Uterus (tissue), 4 donors: ENCODE data around the gene UBE2O. TPM values are rescaled to one million over a fixed set of nuclear protein-coding genes. Genes with fewer than 3 reads are reported as not detected.

ENCODE experiments used
- DNase-seq, 2 donors: peaks; one replicate each; pipeline ENCODE4 v3.0.0-alpha.2; 2019 to 2020
- H3K27ac ChIP-seq, 2 donors: fragments of 200-600 bp; sonication (generic); 1 replicate in 1 of 2; 2 replicates in 1 of 2; pipeline ENCODE4 v1.5.1; 2016 to 2018
- H3K27me3 ChIP-seq, 2 donors: fragments of 200-600 bp; sonication (generic); one replicate each; pipeline ENCODE4 v1.5.1; 2018 to 2019; ENCODE audit warnings: control low read depth in 1 of 2
- H3K36me3 ChIP-seq, 2 donors: fragments of 200-600 bp; sonication (generic); one replicate each; pipeline ENCODE4 v1.5.1; 2019; ENCODE audit warnings: control low read depth in 1 of 2
- H3K4me1 ChIP-seq, 2 donors: fragments of 200-600 bp; sonication (generic); one replicate each; pipeline ENCODE4 v1.5.1; 2018 to 2019; ENCODE audit warnings: control low read depth in 1 of 2
- H3K4me3 ChIP-seq, 2 donors: fragments of 200-600 bp; sonication (generic); 1 replicate in 1 of 2; 2 replicates in 1 of 2; pipeline ENCODE4 v1.5.1; 2018 to 2019; ENCODE audit warnings: mild to moderate bottlenecking in 1 of 2
- H3K9me3 ChIP-seq, 2 donors: fragments of 200-600 bp; sonication (generic); one replicate each; pipeline ENCODE4 v1.5.1; 2019; ENCODE audit warnings: control low read depth in 1 of 2
- CTCF ChIP-seq, 4 experiments: fragments of 200-600 bp in 2 of 4; fragments of 450-650 bp in 2 of 4; sonication (generic) in 2 of 4; IDR thresholded peaks; one replicate each; pipeline ENCODE4 v1.5.1; 2016 to 2019; ENCODE audit warnings: antibody characterized with exemption in 4 of 4, mild to moderate bottlenecking in 2 of 4, moderate library complexity in 1 of 4
- POLR2A ChIP-seq, 2 donors: fragments of 450-650 bp; IDR thresholded peaks; one replicate each; pipeline ENCODE4 v1.6.1; 2016; ENCODE audit warnings: antibody characterized with exemption in 2 of 2, mild to moderate bottlenecking in 1 of 2, moderate library complexity in 1 of 2
- intact Hi-C: fragments of 100-400 bp; cut with DNase I; formaldehyde crosslinking; loops from one replicate; pipeline ENCODE4 v1.15.1; 2023; ENCODE audit warnings: low total_unique reads
- total RNA-seq, 4 donors: library from RNA; depleted of rRNA in 3 of 4; stranded (reverse); fragments of >200 nt in 3 of 4; gene quantifications; one replicate each; pipeline versions ENCODE4 v1.1.0 to v1.2.4, GENCODE V29; 2014 to 2023
- donor health status: DM: yes; HTN: yes; CAD: no.

Gene UBE2O
- total RNA-seq, 4 donors from 2014 or later, result 5.0 to 31.5 (median 17.9) TPM

GRCh38 chr17:76491271-76492122 lies 38.5 kb upstream of the UBE2O start:
- TF ChIP-seq POLR2A (IDR thresholded peaks at IDR 0.05) (no peak), CTCF (IDR thresholded peaks at IDR 0.05) (no peak)
- H3K9me3 ChIP-seq, result no peaks in the 10 kb centered on the region
- H3K4me3 ChIP-seq, result no peak overlapping the region
- peak overlapping the region in 1 of 2 donors; percentile 4 for H3K27ac ChIP-seq
- no peaks in the 10 kb centered on the region for H3K4me1 ChIP-seq
- intact Hi-C loops, result no loop called here
- no peaks in the 10 kb centered on the region for H3K36me3 ChIP-seq
- DNase-seq, result no peak
- H3K27me3 ChIP-seq, result no peaks in the 10 kb centered on the region

DNA sequence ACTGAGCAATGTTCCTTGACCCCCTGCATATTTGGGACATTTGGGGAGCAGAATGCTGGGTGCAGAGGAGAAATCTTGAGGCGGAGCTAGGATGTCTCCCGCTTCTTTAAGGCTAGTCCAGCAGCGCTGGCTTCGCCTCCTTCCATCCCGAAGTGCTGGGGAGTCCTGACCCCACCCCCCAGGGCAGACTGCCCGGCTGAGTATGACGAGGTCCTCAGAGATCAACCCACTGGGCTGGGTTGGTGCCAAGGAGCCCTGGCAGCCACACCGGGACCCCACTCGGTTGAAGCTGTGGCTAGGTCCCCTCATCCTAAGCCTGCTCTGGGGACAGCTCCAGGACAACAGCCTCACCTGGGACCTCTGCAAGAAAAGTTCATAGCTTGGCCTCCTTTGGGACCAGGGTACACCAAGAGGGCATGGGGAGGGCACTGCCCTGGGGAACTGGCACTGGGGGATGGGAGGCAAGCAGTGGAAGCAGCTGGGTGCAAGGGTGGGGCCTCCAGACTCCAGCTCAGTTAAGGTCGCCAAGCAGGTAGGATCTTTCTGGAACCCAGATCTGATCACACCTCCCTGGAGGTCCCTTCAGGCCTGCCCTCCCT lies 37.3 kb upstream of the UBE2O start:
- no peaks in the 10 kb centered on the region for H3K4me1 ChIP-seq
- no peak overlapping the region for H3K4me3 ChIP-seq
- intact Hi-C loops, result no loop called here
- no peaks in the 10 kb centered on the region for H3K27me3 ChIP-seq
- H3K27ac ChIP-seq, result no peak overlapping the region
- no peaks in the 10 kb centered on the region for H3K36me3 ChIP-seq
- TF ChIP-seq CTCF (IDR thresholded peaks at IDR 0.05) (no peak), POLR2A (IDR thresholded peaks at IDR 0.05) (no peak)
- no peak for DNase-seq
- H3K9me3 ChIP-seq, result no peaks in the 10 kb centered on the region

DNA sequence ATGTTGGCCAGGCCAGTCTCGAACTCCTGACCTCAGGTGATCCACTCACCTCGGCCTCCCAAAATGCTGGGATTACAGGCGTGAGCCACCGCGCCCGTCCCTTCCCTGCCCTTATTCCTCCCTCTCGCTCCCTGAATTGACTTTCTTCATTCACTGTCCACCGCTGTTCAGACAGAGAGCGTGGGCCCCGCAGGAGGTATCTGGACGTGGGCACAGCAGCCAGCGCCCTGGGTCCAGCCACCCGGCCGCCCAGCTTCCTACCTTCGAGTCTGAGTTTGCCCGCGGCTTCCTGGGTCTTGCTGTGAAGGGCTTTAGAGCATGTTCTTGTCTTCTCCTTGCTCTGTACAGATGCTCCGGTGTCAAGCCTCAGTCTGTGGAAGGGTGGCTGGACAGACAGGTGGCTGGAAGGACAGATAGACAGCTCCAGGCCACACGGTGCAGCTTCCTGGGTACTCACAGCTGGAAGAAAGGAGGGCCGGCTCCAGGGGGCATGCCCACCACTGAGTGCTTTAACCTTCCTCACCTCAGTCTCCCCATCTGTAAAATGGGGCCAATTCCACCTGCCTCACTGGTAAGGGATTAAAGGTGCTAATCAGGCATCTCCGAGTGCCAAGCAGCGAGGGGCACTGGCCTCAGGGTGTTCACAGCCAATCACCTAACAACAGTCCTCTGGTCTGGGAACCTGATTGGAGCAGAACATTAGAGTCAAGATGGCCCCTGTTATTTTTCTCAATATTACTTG lies 34.7 kb upstream of the UBE2O start:
- H3K9me3 ChIP-seq, result no peaks in the 10 kb centered on the region
- no peak overlapping the region for H3K27ac ChIP-seq
- no peak for DNase-seq
- no peaks in the 10 kb centered on the region for H3K36me3 ChIP-seq
- intact Hi-C loops, result no loop called here
- no peaks in the 10 kb centered on the region for H3K4me1 ChIP-seq
- no peak overlapping the region for H3K4me3 ChIP-seq
- TF ChIP-seq POLR2A (IDR thresholded peaks at IDR 0.05) (no peak), CTCF (IDR thresholded peaks at IDR 0.05) (no peak)
- no peaks in the 10 kb centered on the region for H3K27me3 ChIP-seq

DNA sequence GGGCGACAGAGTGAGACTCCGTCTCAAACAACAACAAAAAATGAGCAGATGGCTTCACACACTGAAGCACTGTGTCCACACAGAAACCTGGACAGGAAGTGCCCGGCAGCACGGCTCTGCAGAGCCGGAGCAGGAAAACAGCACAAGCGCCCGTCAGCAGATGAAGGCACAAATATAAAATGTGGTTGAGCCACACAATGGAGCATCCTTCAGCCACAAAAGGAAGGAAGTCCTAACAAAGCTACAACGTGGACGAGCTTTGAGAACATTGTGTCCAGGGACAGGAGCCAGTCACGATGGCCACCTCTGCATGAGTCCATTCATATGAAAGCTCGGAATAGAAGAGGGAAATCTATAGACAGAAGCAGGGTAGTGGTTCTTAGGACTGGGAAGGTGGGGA lies 32.6 kb upstream of the UBE2O start:
- TF ChIP-seq POLR2A (IDR thresholded peaks at IDR 0.05) (no peak), CTCF (IDR thresholded peaks at IDR 0.05) (no peak)
- Histone ChIP-seq H3K4me1 (no peaks in the 10 kb centered on the region), H3K4me3 (no peak overlapping the region), H3K9me3 (no peaks in the 10 kb centered on the region), H3K27me3 (no peaks in the 10 kb centered on the region), H3K36me3 (no peaks in the 10 kb centered on the region), H3K27ac (peak overlapping the region in 1 of 2 donors; percentile 21)
- no peak for DNase-seq
- intact Hi-C loops, result no loop called here
